Keratinocyte (primary cell): ENCODE results near the gene MYO1H.

Source experiments
- CTCF ChIP-seq, 3 experiments: IDR thresholded peaks in 1 of 3; conservative IDR thresholded peaks in 1 of 3; optimal IDR thresholded peaks in 1 of 3; 2 replicates in 2 of 3; 3 replicates in 1 of 3; pipeline versions ENCODE3 to v1.5.1; 2011; ENCODE audit warnings: low read length in 3 of 3, mild to moderate bottlenecking in 3 of 3, moderate library complexity in 2 of 3, control low read depth in 1 of 3, inconsistent platforms in 1 of 3; ENCODE audit not compliant: insufficient read depth in 2 of 3; ENCODE audit errors: extremely low read depth in 1 of 3
- EZH2 ChIP-seq: IDR thresholded peaks from one replicate; pipeline ENCODE4 v1.6.1; 2012; ENCODE audit warnings: inconsistent platforms, mild to moderate bottlenecking, low read length, moderate library complexity

GRCh38 chr12:109389146-109389545 lies 41.4 kb downstream of the MYO1H start:
- no peak for TF ChIP-seq CTCF (optimal IDR thresholded peaks at IDR 0.05 in 1 of 3, IDR thresholded peaks at IDR 0.05 in 1 of 3, conservative IDR thresholded peaks at IDR 0.05 in 1 of 3; ENCODE audit: extremely low read depth in 1 of 3, insufficient read depth in 2 of 3, low read length in 3 of 3)
- TF ChIP-seq EZH2 = no peak
